Measurements from ENCODE around the gene KLLN. TPM values are rescaled to one million over a fixed set of nuclear protein-coding genes. Genes with fewer than 3 reads are reported as not detected.
"Not testable (repeated sequence)": the region's sequence is repeated elsewhere in the genome, so short reads cannot be mapped to it uniquely, and the experiment has no call there.

The KLLN gene
- total RNA-seq (1 to 10 TPM in 5 of 9 donors, under 1 TPM in 4; 0.39 to 1.5 (median 1.0) TPM), polyA plus RNA-seq (under 1 TPM; 0.24 to 0.84 (median 0.48) TPM)
- long read RNA-seq, donor 1, partial matches to known transcripts = 8 of 8 reads
- long read RNA-seq, donor 1, other reads (novel, unspliced or antisense) = 0 of 8 reads
- long read RNA-seq, donor 2 = 0 reads
- long read RNA-seq, donor 3, full-length matches to known transcripts = 4 of 4 reads
- long read RNA-seq, donor 3, partial matches to known transcripts = 0 of 4 reads
- long read RNA-seq, donor 3, other reads (novel, unspliced or antisense) = 0 of 4 reads
- long read RNA-seq, donor 4, full-length matches to known transcripts = 1 of 1 reads
- long read RNA-seq, donor 4, partial matches to known transcripts = 0 of 1 reads
- long read RNA-seq, donor 4, other reads (novel, unspliced or antisense) = 0 of 1 reads
- long read RNA-seq, donor 5 = 0 reads
- long read RNA-seq, donor 6 = 0 reads
- long read RNA-seq, donor 7 = 0 reads
- long read RNA-seq, donor 8 = 0 reads
- long read RNA-seq, donor 9, full-length matches to known transcripts = 1 of 1 reads
- long read RNA-seq, donor 9, partial matches to known transcripts = 0 of 1 reads
- long read RNA-seq, donor 9, other reads (novel, unspliced or antisense) = 0 of 1 reads
- long read RNA-seq, donor 10, full-length matches to known transcripts = 1 of 1 reads
- long read RNA-seq, donor 10, partial matches to known transcripts = 0 of 1 reads
- long read RNA-seq, donor 10, other reads (novel, unspliced or antisense) = 0 of 1 reads

- TF ChIP-seq POLR2A (IDR thresholded peaks at IDR 0.05) = peak; percentile 92 to 96
- no peak for TF ChIP-seq CTCF (IDR thresholded peaks at IDR 0.05)
Observed at GRCh38 chr10:87863053-87863943, at the start of gene KLLN, which contains the start of gene PTEN. KLLN (minus strand) TSS chr10:87863533; CDS start chr10:87862487, 1,046 bp downstream. PTEN (plus strand) TSS chr10:87863625; CDS start chr10:87864470, 845 bp downstream.

GRCh38 chr10:87903396-87903795, 40.1 kb upstream of the KLLN start:
- H3K27me3 ChIP-seq; H3K36me3 ChIP-seq (replicated peaks in 1 of 2); H3K9me3 ChIP-seq (replicated peaks in 1 of 3); H3K27ac ChIP-seq; H3K4me3 ChIP-seq; DNase-seq; intact Hi-C loops (cut with DNase I): not testable (repeated sequence)
- H3K4me1 ChIP-seq (replicated peaks in 1 of 2) = peaks cover 0 to 33% of the 10 kb centered on the region in 2 donors
- WGBS, 4 donors = 96 to 100% (median 99%) methylated on average over 5 to 8 of the region's 8 CpGs

More at GRCh38 chr10:87863053-87863943, at the start of gene KLLN, which contains the start of gene PTEN:
- 0% methylated on average over 9 to 89 of the region's 89 CpGs for WGBS, 4 donors
- no peaks in the 10 kb centered on the region for H3K36me3 ChIP-seq (replicated peaks in 1 of 2)
- peak; percentile 89 to 95 (median 90) for DNase-seq
- intact Hi-C loops (cut with DNase I) = loop anchor here (5.0 to 10.0 kb wide), 3 partner anchors 252 to 524 kb away; no protein-coding TSS in a partner anchor
- peaks cover 0 to 25% of the 10 kb centered on the region in 2 donors for H3K4me1 ChIP-seq (replicated peaks in 1 of 2)
- no peaks in the 10 kb centered on the region for H3K27me3 ChIP-seq
- peak within 1 kb of the TSS; percentile 67 to 90 (median 88) for H3K4me3 ChIP-seq
- H3K9me3 ChIP-seq (replicated peaks in 1 of 3) = no peaks in the 10 kb centered on the region
- H3K27ac ChIP-seq = peak within 1 kb of the TSS; percentile 75 to 97 (median 94)

- H3K27me3 ChIP-seq; H3K4me3 ChIP-seq; H3K9me3 ChIP-seq (replicated peaks in 1 of 3); H3K27ac ChIP-seq; DNase-seq; intact Hi-C loops (cut with DNase I); H3K36me3 ChIP-seq (replicated peaks in 1 of 2): not testable (repeated sequence)
- WGBS, 4 donors = 96 to 100% (median 97%) methylated on average over 5 to 8 of the region's 8 CpGs
- peaks cover 6 to 26% of the 10 kb centered on the region in 2 donors for H3K4me1 ChIP-seq (replicated peaks in 1 of 2)
Observed at GRCh38 chr10:87897957-87898356, 34.6 kb upstream of the KLLN start.

- Histone ChIP-seq H3K27ac (no peak overlapping the region), H3K27me3 (no peaks in the 10 kb centered on the region), H3K36me3 (replicated peaks in 1 of 2) (no peaks in the 10 kb centered on the region), H3K4me3 (no peak overlapping the region), H3K9me3 (replicated peaks in 1 of 3) (no peaks in the 10 kb centered on the region), H3K4me1 (replicated peaks in 1 of 2) (peaks cover 9 to 41% of the 10 kb centered on the region in 2 donors)
- WGBS, 4 donors = 53 to 61% (median 55%) methylated on average over 2 of the region's 2 CpGs
- intact Hi-C loops (cut with DNase I) = no loop called here
- DNase-seq = no peak
- no peak for TF ChIP-seq CTCF (IDR thresholded peaks at IDR 0.05)
- TF ChIP-seq POLR2A (IDR thresholded peaks at IDR 0.05) = no peak
Observed at GRCh38 chr10:87896216-87896615, 32.9 kb upstream of the KLLN start.

Data from adrenal gland (tissue), 19 donors.